Measurements from ENCODE around the gene VPS45.

DNA sequence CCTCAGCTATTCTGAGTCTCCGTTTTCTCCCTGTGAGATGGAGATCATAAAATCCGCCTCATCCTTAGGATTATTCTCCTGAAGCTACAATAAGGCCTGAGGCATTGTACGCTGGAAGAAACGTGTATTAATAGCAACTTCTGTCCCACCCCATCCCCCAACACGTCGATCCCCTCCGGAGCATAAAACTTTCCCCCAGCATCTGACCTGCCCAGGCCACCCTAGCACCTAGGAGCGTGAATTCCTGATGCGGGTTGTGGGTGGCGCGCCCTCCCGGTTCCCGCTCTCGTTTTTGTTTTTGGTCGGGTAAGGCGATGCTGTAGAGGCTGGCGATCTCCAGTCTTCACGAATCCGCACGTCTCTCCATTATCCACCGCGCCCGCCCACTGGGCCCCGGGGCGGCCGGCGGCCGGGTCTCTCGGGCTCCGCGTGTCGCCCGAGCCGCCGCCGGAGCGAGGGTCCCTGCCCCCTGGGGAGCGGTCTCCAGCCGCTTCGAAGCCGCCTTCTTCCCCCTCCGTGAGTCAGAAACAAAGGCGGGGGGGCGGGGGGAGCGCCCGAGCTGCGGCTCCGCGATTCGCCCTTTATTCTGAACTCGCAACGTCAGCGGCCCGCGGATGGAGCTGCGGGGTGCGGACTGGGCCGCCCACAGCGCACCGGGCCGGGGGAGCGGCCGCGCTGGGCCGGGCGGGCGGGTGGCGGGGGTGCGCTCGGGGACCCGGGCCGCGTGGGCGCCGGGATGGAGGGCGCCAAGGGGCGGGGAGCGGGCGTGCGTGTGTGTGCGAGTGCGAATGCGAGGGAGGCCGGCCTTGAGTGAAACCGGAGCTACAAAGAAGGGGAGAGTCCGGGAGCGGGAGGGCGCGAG is 81.9 kb downstream of the VPS45 start, which contains the start of gene PLEKHO1:
- TF ChIP-seq CTCF (IDR thresholded peaks at IDR 0.05; ENCODE audit: borderline replicate concordance, extremely low read depth, low read length, poor library complexity, severe bottlenecking) (peak; percentile 3), EZH2 (IDR thresholded peaks at IDR 0.05; ENCODE audit: borderline replicate concordance, low read depth, low read length, severe bottlenecking) (no peak)
